Stimulated activated memory B cell treated with anti-CD40 and anti-IgM and Interleukin-4, amounts not matched to agents 10 μg/mL and 1 μg/mL and 100 μg/mL, for 72 hours (primary cell): ENCODE measurements around the gene CSNK1A1.
A peak's percentile ranks its signal among the peaks of the same experiment; 100 is the strongest.
"Not testable (repeated sequence)": the region's sequence is repeated elsewhere in the genome, so short reads cannot be mapped to it uniquely, and the experiment has no call there.

Source experiments
- ATAC-seq: fragments of 150-1000 bp; cut with Tn5 transposase; 2 replicates; pipeline ENCODE4 v1.10.0; 2021
- H3K27ac Mint-ChIP-seq: one replicate; pipeline ENCODE4 v1.8.0; 2022; ENCODE audit warnings: mild to moderate bottlenecking, mixed read lengths
- H3K27me3 Mint-ChIP-seq: one replicate; pipeline ENCODE4 v1.8.0; 2022; ENCODE audit warnings: mixed read lengths
- H3K36me3 Mint-ChIP-seq: one replicate; pipeline ENCODE4 v1.8.0; 2022; ENCODE audit warnings: mixed read lengths
- H3K4me1 Mint-ChIP-seq: one replicate; pipeline ENCODE4 v1.8.0; 2022; ENCODE audit warnings: mixed read lengths
- H3K4me3 Mint-ChIP-seq: one replicate; pipeline ENCODE4 v1.8.0; 2022; ENCODE audit warnings: mild to moderate bottlenecking, moderate library complexity, mixed read lengths
- H3K9me3 Mint-ChIP-seq: one replicate; pipeline ENCODE4 v1.8.0; 2022; ENCODE audit warnings: mixed read lengths

CSNK1A1 gene

GRCh38 chr5:149473441-149473840 lies 77.8 kb downstream of the CSNK1A1 start:
- Mint-ChIP-seq H3K9me3 (no peaks in the 10 kb centered on the region), H3K36me3 (no peaks in the 10 kb centered on the region), H3K27ac (no peak overlapping the region), H3K4me3 (no peak overlapping the region), H3K4me1 (no peaks in the 10 kb centered on the region), H3K27me3 (peaks cover 4% of the 10 kb centered on the region)
- ATAC-seq: no peak

- no peaks in the 10 kb centered on the region for H3K9me3 Mint-ChIP-seq
- H3K27ac Mint-ChIP-seq: no peak overlapping the region
- no peak overlapping the region for H3K4me3 Mint-ChIP-seq
- H3K36me3 Mint-ChIP-seq: no peaks in the 10 kb centered on the region
- H3K27me3 Mint-ChIP-seq: no peaks in the 10 kb centered on the region
- no peak for ATAC-seq
- H3K4me1 Mint-ChIP-seq: no peaks in the 10 kb centered on the region
These were observed 78.8 kb downstream of the CSNK1A1 start for GRCh38 chr5:149472399-149472798.

GRCh38 chr5:149471406-149472183 lies 79.6 kb downstream of the CSNK1A1 start:
- Mint-ChIP-seq H3K27me3 (no peaks in the 10 kb centered on the region), H3K36me3 (no peaks in the 10 kb centered on the region), H3K4me1 (no peaks in the 10 kb centered on the region), H3K27ac (no peak overlapping the region), H3K9me3 (no peaks in the 10 kb centered on the region), H3K4me3 (no peak overlapping the region)
- ATAC-seq: no peak

GRCh38 chr5:149470942-149471341 lies 80.3 kb downstream of the CSNK1A1 start:
- Mint-ChIP-seq H3K4me1 (no peaks in the 10 kb centered on the region), H3K9me3 (no peaks in the 10 kb centered on the region), H3K27me3 (no peaks in the 10 kb centered on the region), H3K27ac (no peak overlapping the region), H3K36me3 (no peaks in the 10 kb centered on the region), H3K4me3 (no peak overlapping the region)
- ATAC-seq: no peak

GRCh38 chr5:149466457-149466972 lies 84.7 kb downstream of the CSNK1A1 start:
- H3K36me3 Mint-ChIP-seq: no peaks in the 10 kb centered on the region
- H3K27me3 Mint-ChIP-seq: no peaks in the 10 kb centered on the region
- no peak for ATAC-seq
- H3K4me1 Mint-ChIP-seq: peaks cover 13% of the 10 kb centered on the region
- H3K9me3 Mint-ChIP-seq: no peaks in the 10 kb centered on the region
- no peak overlapping the region for H3K27ac Mint-ChIP-seq
- no peak overlapping the region for H3K4me3 Mint-ChIP-seq

- H3K27ac Mint-ChIP-seq: no peak overlapping the region
- no peaks in the 10 kb centered on the region for H3K27me3 Mint-ChIP-seq
These were observed 86.3 kb downstream of the CSNK1A1 start for GRCh38 chr5:149464796-149465489.

GRCh38 chr5:149461907-149462306 lies 89.3 kb downstream of the CSNK1A1 start:
- not testable (repeated sequence) for H3K36me3 Mint-ChIP-seq, H3K27me3 Mint-ChIP-seq, H3K27ac Mint-ChIP-seq, H3K9me3 Mint-ChIP-seq, H3K4me3 Mint-ChIP-seq
- ATAC-seq: peak; percentile 31
- H3K4me1 Mint-ChIP-seq: peaks cover 13% of the 10 kb centered on the region

More at GRCh38 chr5:149464796-149465489, 86.3 kb downstream of the CSNK1A1 start:
- Mint-ChIP-seq H3K9me3 (no peaks in the 10 kb centered on the region), H3K4me1 (peaks cover 13% of the 10 kb centered on the region), H3K36me3 (no peaks in the 10 kb centered on the region), H3K4me3 (no peak overlapping the region)
- ATAC-seq: no peak

- Mint-ChIP-seq H3K27ac (no peak overlapping the region), H3K4me3 (no peak overlapping the region), H3K4me1 (peaks cover 13% of the 10 kb centered on the region), H3K27me3 (no peaks in the 10 kb centered on the region), H3K9me3 (no peaks in the 10 kb centered on the region), H3K36me3 (no peaks in the 10 kb centered on the region)
- ATAC-seq: no peak
These were observed 91.3 kb downstream of the CSNK1A1 start for GRCh38 chr5:149459891-149460290.

- peaks cover 4% of the 10 kb centered on the region for H3K4me1 Mint-ChIP-seq
- no peaks in the 10 kb centered on the region for H3K27me3 Mint-ChIP-seq
- no peak overlapping the region for H3K27ac Mint-ChIP-seq
- H3K36me3 Mint-ChIP-seq: no peaks in the 10 kb centered on the region
- H3K4me3 Mint-ChIP-seq: no peak overlapping the region
- H3K9me3 Mint-ChIP-seq: no peaks in the 10 kb centered on the region
- ATAC-seq: no peak
These were observed 93.9 kb downstream of the CSNK1A1 start for GRCh38 chr5:149457393-149457763.

GRCh38 chr5:149456597-149457392 lies 94.4 kb downstream of the CSNK1A1 start:
- Mint-ChIP-seq H3K9me3 (no peaks in the 10 kb centered on the region), H3K27me3 (no peaks in the 10 kb centered on the region), H3K4me1 (no peaks in the 10 kb centered on the region), H3K36me3 (no peaks in the 10 kb centered on the region), H3K27ac (no peak overlapping the region), H3K4me3 (no peak overlapping the region)
- no peak for ATAC-seq

GRCh38 chr5:149455889-149456409 lies 95.3 kb downstream of the CSNK1A1 start:
- Mint-ChIP-seq H3K4me1 (no peaks in the 10 kb centered on the region), H3K27ac (no peak overlapping the region), H3K36me3 (no peaks in the 10 kb centered on the region), H3K27me3 (no peaks in the 10 kb centered on the region), H3K4me3 (no peak overlapping the region), H3K9me3 (no peaks in the 10 kb centered on the region)
- ATAC-seq: no peak

GRCh38 chr5:149453618-149454415 lies 97.4 kb downstream of the CSNK1A1 start:
- Mint-ChIP-seq H3K9me3 (no peaks in the 10 kb centered on the region), H3K27ac (no peak overlapping the region), H3K4me3 (no peak overlapping the region), H3K36me3 (no peaks in the 10 kb centered on the region), H3K27me3 (no peaks in the 10 kb centered on the region), H3K4me1 (no peaks in the 10 kb centered on the region)
- ATAC-seq: no peak

- Mint-ChIP-seq H3K4me1 (no peaks in the 10 kb centered on the region), H3K9me3 (no peaks in the 10 kb centered on the region), H3K27ac (no peak overlapping the region), H3K4me3 (no peak overlapping the region), H3K36me3 (no peaks in the 10 kb centered on the region), H3K27me3 (no peaks in the 10 kb centered on the region)
- no peak for ATAC-seq
These were observed 98.3 kb downstream of the CSNK1A1 start for GRCh38 chr5:149452665-149453617.
